ENCODE measurements around the gene LYPD3. TPM values are rescaled to one million over a fixed set of nuclear protein-coding genes. Genes with fewer than 3 reads are reported as not detected.
A peak's percentile ranks its signal among the peaks of the same experiment; 100 is the strongest.

Gene LYPD3
- total RNA-seq, 1 experiment from 2014 or later, result 3.1 TPM

DNA sequence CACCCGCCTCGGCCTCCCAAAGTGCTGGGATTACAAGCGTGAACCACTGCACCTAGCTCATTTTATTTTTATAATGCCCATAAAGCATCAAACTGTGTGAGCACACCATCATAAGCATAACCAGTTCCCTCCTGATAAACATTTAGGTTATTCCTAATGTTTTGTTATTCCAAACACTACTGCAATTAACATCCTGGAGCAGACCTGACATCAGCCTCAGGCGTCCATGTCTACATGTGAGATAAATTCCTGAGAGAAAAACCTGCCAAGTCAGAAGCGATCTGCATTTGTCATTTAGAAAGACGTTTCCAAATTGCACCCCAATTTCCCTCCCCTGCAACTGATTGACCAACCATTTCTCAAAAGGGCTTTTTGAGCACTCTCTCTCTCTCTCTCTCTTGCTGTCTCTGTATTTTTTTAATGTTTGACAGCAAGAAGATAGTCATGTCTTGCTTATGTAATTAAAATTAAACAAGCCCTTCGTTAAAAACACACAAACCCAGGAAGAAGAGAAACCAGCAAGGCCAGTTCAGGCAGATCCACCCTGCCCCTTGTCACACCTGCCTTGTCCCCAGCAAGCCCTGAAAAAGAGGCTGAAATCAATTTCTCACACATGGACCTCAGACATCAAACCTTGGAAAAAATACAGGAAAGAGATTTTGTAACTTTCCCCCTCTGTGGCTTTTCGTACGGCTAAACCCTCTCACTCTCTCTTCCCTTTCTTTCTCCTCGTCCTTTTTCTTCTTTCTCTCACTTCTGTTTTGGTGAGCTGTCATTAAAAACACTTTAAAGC is 9.9 kb downstream of the LYPD3 start:
- POLR2A ChIA-PET, result interaction anchor here (1.1 kb wide), 1 partner anchor 24 kb away, joined by 6 read pairs; no protein-coding TSS in a partner anchor

DNA sequence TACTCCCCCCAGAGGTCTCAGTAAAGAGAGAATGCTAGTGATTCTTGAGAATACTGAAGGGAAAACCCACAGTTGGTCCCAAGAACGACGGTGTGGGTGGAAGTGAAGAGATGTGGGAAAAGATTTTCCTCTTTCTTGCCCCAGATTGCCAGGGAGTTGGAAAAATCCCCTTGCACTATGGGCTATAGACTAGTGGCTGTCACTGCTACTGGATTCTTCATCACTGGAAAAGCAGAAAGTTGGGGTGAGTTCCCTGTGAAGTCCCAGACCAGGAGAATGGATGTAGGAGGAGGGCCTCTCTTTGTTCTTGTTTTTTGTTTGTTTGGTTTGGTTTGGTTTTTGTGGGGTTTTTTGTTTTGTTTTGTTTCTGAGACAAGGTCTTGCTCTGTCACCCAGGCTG is 11.4 kb downstream of the LYPD3 start:
- CTCF ChIA-PET, result interaction anchor here (0.6 to 2.2 kb wide), 5 partner anchors 22 to 341 kb away, joined by 3 to 10 read pairs (median 3); no protein-coding TSS in a partner anchor
- POLR2A ChIA-PET, result interaction anchor here (0.6 kb wide), 1 partner anchor 11 kb away, joined by 4 read pairs; the partner anchor contains the start of gene LYPD3
- intact Hi-C loops (cut with micrococcal nuclease), result no loop called here
- Mint-ChIP-seq H3K9me3 (ENCODE audit: unreplicated experiment) (peaks cover 6% of the 10 kb centered on the region), H3K4me1 (ENCODE audit: insufficient read depth, unreplicated experiment) (peaks cover 21% of the 10 kb centered on the region), H3K4me3 (ENCODE audit: unreplicated experiment) (no peak overlapping the region), H3K27ac (ENCODE audit: low read depth, unreplicated experiment) (no peak overlapping the region), H3K36me3 (ENCODE audit: insufficient read depth, unreplicated experiment) (no peaks in the 10 kb centered on the region), H3K27me3 (ENCODE audit: insufficient read depth, unreplicated experiment) (no peaks in the 10 kb centered on the region)
- BruUV-seq (replicated peaks), result no TSS peak
- TF ChIP-seq, protein P1, sequence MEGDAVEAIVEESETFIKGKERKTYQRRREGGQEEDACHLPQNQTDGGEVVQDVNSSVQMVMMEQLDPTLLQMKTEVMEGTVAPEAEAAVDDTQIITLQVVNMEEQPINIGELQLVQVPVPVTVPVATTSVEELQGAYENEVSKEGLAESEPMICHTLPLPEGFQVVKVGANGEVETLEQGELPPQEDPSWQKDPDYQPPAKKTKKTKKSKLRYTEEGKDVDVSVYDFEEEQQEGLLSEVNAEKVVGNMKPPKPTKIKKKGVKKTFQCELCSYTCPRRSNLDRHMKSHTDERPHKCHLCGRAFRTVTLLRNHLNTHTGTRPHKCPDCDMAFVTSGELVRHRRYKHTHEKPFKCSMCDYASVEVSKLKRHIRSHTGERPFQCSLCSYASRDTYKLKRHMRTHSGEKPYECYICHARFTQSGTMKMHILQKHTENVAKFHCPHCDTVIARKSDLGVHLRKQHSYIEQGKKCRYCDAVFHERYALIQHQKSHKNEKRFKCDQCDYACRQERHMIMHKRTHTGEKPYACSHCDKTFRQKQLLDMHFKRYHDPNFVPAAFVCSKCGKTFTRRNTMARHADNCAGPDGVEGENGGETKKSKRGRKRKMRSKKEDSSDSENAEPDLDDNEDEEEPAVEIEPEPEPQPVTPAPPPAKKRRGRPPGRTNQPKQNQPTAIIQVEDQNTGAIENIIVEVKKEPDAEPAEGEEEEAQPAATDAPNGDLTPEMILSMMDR (IDR thresholded peaks at IDR 0.05; ENCODE audit: unreplicated experiment), result no peak
- DNase-seq (ENCODE audit: unreplicated experiment), result no peak

More for the DNA sequence above, 9.9 kb downstream of the LYPD3 start:
- H3K4me3 Mint-ChIP-seq (ENCODE audit: unreplicated experiment), result no peak overlapping the region
- TF ChIP-seq, protein P1 (IDR thresholded peaks at IDR 0.05; ENCODE audit: unreplicated experiment), result no peak
- no peaks in the 10 kb centered on the region for H3K36me3 Mint-ChIP-seq (ENCODE audit: insufficient read depth, unreplicated experiment)
- CTCF ChIA-PET, result interaction anchor here (0.6 to 3.5 kb wide), 4 partner anchors 8 to 65 kb away, joined by 3 to 18 read pairs (median 4); no protein-coding TSS in a partner anchor
- peaks cover 21% of the 10 kb centered on the region for H3K4me1 Mint-ChIP-seq (ENCODE audit: insufficient read depth, unreplicated experiment)
- peak overlapping the region; percentile 61 for H3K27ac Mint-ChIP-seq (ENCODE audit: low read depth, unreplicated experiment)
- DNase-seq (ENCODE audit: unreplicated experiment), result no peak
- no peaks in the 10 kb centered on the region for H3K27me3 Mint-ChIP-seq (ENCODE audit: insufficient read depth, unreplicated experiment)
- intact Hi-C loops (cut with micrococcal nuclease), result no loop called here
- H3K9me3 Mint-ChIP-seq (ENCODE audit: unreplicated experiment), result peaks cover 6% of the 10 kb centered on the region
- no TSS peak for BruUV-seq (replicated peaks)

DNA sequence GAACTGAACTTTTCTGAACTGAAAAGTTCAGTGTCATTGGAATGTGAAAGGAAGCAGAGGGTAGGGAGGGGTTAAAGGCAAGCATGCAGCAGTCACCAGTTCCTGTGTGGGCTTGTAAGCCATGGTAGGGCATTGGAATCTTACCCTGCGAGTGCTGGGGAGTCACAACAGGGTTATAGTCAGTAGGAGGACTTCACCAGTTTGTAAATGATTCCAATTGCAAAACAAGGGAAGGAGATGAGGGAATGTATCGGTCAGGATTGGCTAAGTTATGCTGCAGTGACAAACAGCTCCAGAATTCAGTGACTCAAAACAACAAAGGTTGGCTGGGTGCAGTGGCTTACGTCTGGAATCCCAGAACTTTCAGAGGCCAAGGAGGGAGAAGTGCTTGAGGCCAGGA is 12.8 kb downstream of the LYPD3 start:
- Mint-ChIP-seq H3K36me3 (ENCODE audit: insufficient read depth, unreplicated experiment) (no peaks in the 10 kb centered on the region), H3K27ac (ENCODE audit: low read depth, unreplicated experiment) (no peak overlapping the region), H3K27me3 (ENCODE audit: insufficient read depth, unreplicated experiment) (no peaks in the 10 kb centered on the region), H3K9me3 (ENCODE audit: unreplicated experiment) (peaks cover 6% of the 10 kb centered on the region), H3K4me3 (ENCODE audit: unreplicated experiment) (no peak overlapping the region), H3K4me1 (ENCODE audit: insufficient read depth, unreplicated experiment) (peaks cover 21% of the 10 kb centered on the region)
- intact Hi-C loops (cut with micrococcal nuclease), result no loop called here
- BruUV-seq (replicated peaks), result no TSS peak
- CTCF ChIA-PET, result interaction anchor here (0.6 to 2.2 kb wide), 4 partner anchors 20 to 67 kb away, joined by 3 to 10 read pairs (median 3); no protein-coding TSS in a partner anchor
- POLR2A ChIA-PET, result interaction anchor here (1.0 kb wide), 1 partner anchor 70 kb away, joined by 3 read pairs; no protein-coding TSS in a partner anchor
- DNase-seq (ENCODE audit: unreplicated experiment), result no peak
- TF ChIP-seq, protein P1 (IDR thresholded peaks at IDR 0.05; ENCODE audit: unreplicated experiment), result no peak

GRCh38 chr19:43450545-43450997 is 14.8 kb downstream of the LYPD3 start:
- TF ChIP-seq, protein P1 (IDR thresholded peaks at IDR 0.05; ENCODE audit: unreplicated experiment), result no peak
- Mint-ChIP-seq H3K27me3 (ENCODE audit: insufficient read depth, unreplicated experiment) (no peaks in the 10 kb centered on the region), H3K9me3 (ENCODE audit: unreplicated experiment) (peaks cover 6% of the 10 kb centered on the region), H3K4me3 (ENCODE audit: unreplicated experiment) (no peak overlapping the region), H3K27ac (ENCODE audit: low read depth, unreplicated experiment) (no peak overlapping the region), H3K36me3 (ENCODE audit: insufficient read depth, unreplicated experiment) (no peaks in the 10 kb centered on the region), H3K4me1 (ENCODE audit: insufficient read depth, unreplicated experiment) (peaks cover 16% of the 10 kb centered on the region)
- DNase-seq (ENCODE audit: unreplicated experiment), result no peak
- POLR2A ChIA-PET, result interaction anchor here (0.9 to 1.4 kb wide), 4 partner anchors 13 to 74 kb away, joined by 3 to 6 read pairs (median 4); partner anchors contain the start of gene PHLDB3
- intact Hi-C loops (cut with micrococcal nuclease), result no loop called here
- no TSS peak for BruUV-seq (replicated peaks)
- CTCF ChIA-PET, result interaction anchor here (0.6 to 1.5 kb wide), 7 partner anchors 18 to 261 kb away, joined by 3 to 5 read pairs (median 3); no protein-coding TSS in a partner anchor

Data from MCF 10A (cell line).